Stimulated activated naive B cell treated with anti-CD40 and anti-IgM and Interleukin-4, amounts not matched to agents 10 μg/mL and 1 μg/mL and 100 μg/mL, for 72 hours (primary cell): ENCODE data around the gene COL5A2.

ENCODE experiments used
- ATAC-seq, 2 donors: fragments of 150-1000 bp; cut with Tn5 transposase; replicated peaks; 2 replicates each; pipeline ENCODE4 v1.10.0; 2021; ENCODE audit warnings: moderate library complexity in 1 of 2
- DNase-seq: peaks from one replicate; pipeline ENCODE4 v3.0.0; 2021
- H3K27ac Mint-ChIP-seq: one replicate; pipeline ENCODE4 v1.8.0; 2022; ENCODE audit warnings: mild to moderate bottlenecking, mixed read lengths
- H3K27me3 Mint-ChIP-seq, 2 donors: one replicate each; pipeline ENCODE4 v1.8.0; 2022; ENCODE audit warnings: mixed read lengths in 2 of 2
- H3K36me3 Mint-ChIP-seq, 2 donors: one replicate each; pipeline ENCODE4 v1.8.0; 2022; ENCODE audit warnings: mixed read lengths in 2 of 2, mild to moderate bottlenecking in 1 of 2
- H3K4me1 Mint-ChIP-seq, 2 donors: one replicate each; pipeline ENCODE4 v1.8.0; 2022; ENCODE audit warnings: mixed read lengths in 2 of 2, mild to moderate bottlenecking in 1 of 2
- H3K4me3 Mint-ChIP-seq, 2 donors: one replicate each; pipeline ENCODE4 v1.8.0; 2022; ENCODE audit warnings: mild to moderate bottlenecking in 2 of 2, mixed read lengths in 2 of 2, moderate library complexity in 1 of 2
- H3K9me3 Mint-ChIP-seq, 2 donors: one replicate each; pipeline ENCODE4 v1.8.0; 2022; ENCODE audit warnings: mixed read lengths in 2 of 2, mild to moderate bottlenecking in 1 of 2

The COL5A2 gene

DNA sequence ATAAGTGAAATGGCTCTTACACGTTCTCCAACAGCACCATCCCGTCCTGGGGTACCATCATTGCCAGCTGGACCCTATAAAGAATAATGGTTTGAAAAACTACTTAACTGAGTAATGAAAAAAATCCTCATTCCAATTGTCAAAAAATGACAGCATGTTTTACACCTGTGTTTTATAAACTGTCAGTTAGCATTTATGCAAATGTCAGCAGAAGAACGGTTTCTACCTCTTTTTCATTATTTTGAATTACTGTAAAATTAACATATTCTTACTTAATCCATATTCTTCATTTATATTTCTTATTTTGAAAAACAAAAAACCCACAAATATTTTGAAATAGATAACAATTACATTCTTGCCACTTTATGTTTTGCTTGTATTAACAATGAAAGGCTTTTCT, 131.4 kb downstream of the COL5A2 start:
- Mint-ChIP-seq H3K27ac (no peak overlapping the region), H3K27me3 (no peaks in the 10 kb centered on the region), H3K36me3 (no peaks in the 10 kb centered on the region), H3K9me3 (no peaks in the 10 kb centered on the region), H3K4me3 (no peak overlapping the region), H3K4me1 (no peaks in the 10 kb centered on the region)
- DNase-seq (no peak), ATAC-seq (no peak)

DNA sequence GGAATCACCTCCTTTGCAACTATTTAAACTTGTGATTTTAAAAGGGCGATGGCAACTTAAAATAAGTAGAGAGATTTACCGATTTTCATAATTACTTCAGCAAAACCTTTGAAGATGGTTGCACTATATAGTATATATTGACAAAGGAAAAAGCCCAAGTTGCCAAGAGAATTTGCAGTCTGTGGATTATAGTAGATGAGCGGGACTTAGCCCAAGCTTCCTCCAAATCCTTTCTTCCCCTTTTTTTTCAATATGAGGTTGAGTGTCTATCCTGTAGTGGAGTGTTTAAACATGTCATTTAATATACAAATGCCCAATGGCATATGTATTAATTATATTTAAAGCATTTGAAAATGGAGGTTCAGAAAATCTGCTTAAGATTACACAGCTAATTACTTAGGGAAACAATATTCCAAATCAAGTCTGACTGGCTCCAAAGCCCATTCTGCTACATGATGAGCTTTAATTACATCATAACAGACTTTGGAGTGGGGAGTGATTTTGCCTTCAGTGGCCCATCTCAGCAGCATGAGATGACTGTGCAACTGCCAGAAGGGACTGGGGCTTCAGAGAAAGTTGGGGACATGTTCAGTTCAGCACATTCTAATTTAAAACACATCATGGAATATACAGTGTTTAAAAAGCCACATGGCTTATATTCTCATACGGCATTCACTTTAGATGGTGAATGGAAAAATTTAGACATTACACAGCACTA, 132.2 kb downstream of the COL5A2 start:
- Mint-ChIP-seq H3K36me3 (no peaks in the 10 kb centered on the region), H3K27me3 (no peaks in the 10 kb centered on the region), H3K4me3 (no peak overlapping the region), H3K9me3 (no peaks in the 10 kb centered on the region), H3K27ac (no peak overlapping the region), H3K4me1 (no peaks in the 10 kb centered on the region)
- no peak for ATAC-seq
- DNase-seq, result no peak

DNA sequence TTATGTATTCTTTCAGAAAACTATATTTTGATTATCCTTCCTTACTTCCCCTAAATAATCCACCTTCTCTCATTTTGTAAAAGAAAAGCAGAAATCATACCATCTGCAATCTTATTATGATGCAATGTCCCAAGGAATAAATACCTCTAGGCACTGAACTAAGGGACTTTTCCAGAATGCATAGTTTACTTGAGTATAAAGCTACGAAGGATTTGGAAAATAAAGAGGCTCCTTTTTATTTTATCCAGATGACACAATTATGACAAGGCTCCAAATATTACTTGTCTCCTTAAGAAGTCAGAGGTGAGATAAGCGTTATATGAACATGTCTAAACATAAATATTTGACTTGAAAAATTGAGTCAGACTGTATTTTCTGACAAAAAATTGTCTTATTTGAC, 133.2 kb downstream of the COL5A2 start:
- ATAC-seq (no peak), DNase-seq (no peak)
- no peak overlapping the region for H3K27ac Mint-ChIP-seq
- H3K36me3 Mint-ChIP-seq, result no peaks in the 10 kb centered on the region
- H3K4me1 Mint-ChIP-seq, result no peaks in the 10 kb centered on the region
- H3K4me3 Mint-ChIP-seq, result no peak overlapping the region
- no peaks in the 10 kb centered on the region for H3K27me3 Mint-ChIP-seq
- H3K9me3 Mint-ChIP-seq, result no peaks in the 10 kb centered on the region

DNA sequence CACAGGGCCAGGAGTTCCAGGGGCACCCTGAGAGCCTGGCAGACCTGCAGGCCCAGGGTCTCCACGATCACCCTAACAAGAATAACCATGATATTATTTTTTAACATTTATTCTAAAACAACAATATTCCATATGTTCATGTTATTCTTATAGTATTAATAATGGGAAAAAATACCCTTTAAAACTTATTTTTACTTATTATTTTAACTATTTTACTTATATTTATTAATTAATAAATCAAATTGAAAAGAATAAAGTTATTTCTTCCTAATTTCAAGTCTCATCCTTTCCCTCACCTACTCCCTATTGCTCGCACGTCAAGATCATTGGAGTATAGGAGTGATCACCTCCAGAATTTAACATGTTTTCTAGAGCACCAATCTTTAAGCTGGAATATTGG, 133.7 kb downstream of the COL5A2 start:
- no peaks in the 10 kb centered on the region for H3K4me1 Mint-ChIP-seq

DNA sequence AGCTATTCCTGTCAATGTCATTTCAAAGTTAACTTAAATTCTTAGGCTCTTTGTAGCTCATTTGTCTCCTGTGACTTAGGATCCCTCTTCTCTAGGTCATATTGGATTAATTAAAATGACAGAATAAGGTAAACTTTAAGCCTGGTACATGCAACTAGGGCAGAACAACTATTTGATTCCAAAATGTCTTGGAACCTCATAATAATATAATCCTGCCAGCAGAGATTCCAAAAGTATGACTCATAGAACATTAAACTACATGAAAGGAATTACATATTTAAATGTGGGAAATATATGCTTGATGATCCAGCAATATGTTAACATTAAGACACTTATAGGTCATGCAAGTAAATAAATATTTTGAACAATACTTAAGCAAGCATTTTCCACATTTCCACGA, 142.0 kb downstream of the COL5A2 start:
- ATAC-seq, result no peak
- Mint-ChIP-seq H3K36me3 (no peaks in the 10 kb centered on the region), H3K4me1 (no peaks in the 10 kb centered on the region), H3K27me3 (no peaks in the 10 kb centered on the region), H3K9me3 (no peaks in the 10 kb centered on the region), H3K4me3 (no peak overlapping the region), H3K27ac (no peak overlapping the region)
- DNase-seq, result no peak

More for the DNA sequence above, 133.7 kb downstream of the COL5A2 start:
- no peaks in the 10 kb centered on the region for H3K9me3 Mint-ChIP-seq
- DNase-seq, result no peak
- no peaks in the 10 kb centered on the region for H3K36me3 Mint-ChIP-seq
- H3K4me3 Mint-ChIP-seq, result no peak overlapping the region
- no peaks in the 10 kb centered on the region for H3K27me3 Mint-ChIP-seq
- H3K27ac Mint-ChIP-seq, result no peak overlapping the region
- ATAC-seq, result no peak

DNA sequence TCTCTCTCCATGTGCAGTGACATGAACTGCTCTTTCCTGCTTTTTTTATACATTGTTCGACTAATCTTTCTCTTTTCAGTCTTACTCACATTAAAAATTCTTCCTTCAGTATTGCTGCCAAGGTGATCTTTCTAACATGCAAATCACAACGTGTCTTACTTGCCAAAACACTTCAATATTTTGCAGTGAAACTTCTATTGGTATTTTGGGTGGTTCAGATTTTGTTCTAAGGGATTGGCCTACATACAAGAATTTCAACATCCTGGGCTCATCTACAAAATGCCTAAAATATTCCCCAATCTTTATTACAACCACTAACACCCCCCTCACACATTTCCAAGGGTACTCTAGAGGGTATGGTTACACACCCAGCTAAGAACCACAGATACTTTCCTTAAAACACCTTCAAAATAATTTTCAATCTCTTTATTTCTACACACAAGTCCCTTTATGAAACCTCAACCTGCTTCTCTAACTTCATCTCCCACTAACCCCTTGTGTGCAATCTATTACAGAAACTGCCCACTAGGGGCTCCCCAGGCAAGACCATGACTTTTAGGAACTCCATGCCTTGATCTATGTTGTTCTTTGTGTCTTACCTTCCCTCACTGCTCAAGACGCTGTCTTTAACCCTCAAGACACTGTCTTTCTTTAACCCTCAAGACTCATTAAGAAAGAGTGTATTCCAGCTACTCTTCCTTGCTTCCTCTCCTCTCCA, 154.5 kb downstream of the COL5A2 start:
- Mint-ChIP-seq H3K27ac (no peak overlapping the region), H3K9me3 (no peaks in the 10 kb centered on the region), H3K36me3 (no peaks in the 10 kb centered on the region), H3K27me3 (no peaks in the 10 kb centered on the region), H3K4me1 (no peaks in the 10 kb centered on the region), H3K4me3 (no peak overlapping the region)
- DNase-seq (no peak), ATAC-seq (no peak)

DNA sequence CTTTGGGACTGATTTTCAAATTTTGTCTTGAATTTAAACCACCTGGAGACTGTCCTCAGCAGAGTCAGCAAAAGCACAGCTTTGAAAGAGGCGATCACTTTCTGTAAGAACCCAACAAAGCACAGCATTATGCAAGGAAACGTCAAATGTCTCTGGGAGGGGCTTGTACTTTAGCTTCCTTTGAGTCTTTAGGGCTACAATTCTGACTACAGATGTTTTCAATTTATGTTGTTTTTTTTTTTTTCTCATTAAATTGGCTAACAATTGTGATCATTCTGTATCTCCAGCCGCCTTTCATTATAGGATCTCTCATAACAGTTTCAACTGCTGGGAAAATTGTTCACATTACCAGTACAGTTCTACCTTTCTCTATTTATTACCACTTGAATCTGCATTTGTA, 157.1 kb downstream of the COL5A2 start:
- DNase-seq, result no peak
- no peaks in the 10 kb centered on the region for H3K9me3 Mint-ChIP-seq
- no peak for ATAC-seq
- H3K4me3 Mint-ChIP-seq, result no peak overlapping the region
- H3K36me3 Mint-ChIP-seq, result no peaks in the 10 kb centered on the region
- no peaks in the 10 kb centered on the region for H3K27me3 Mint-ChIP-seq
- H3K4me1 Mint-ChIP-seq, result no peaks in the 10 kb centered on the region
- H3K27ac Mint-ChIP-seq, result no peak overlapping the region

DNA sequence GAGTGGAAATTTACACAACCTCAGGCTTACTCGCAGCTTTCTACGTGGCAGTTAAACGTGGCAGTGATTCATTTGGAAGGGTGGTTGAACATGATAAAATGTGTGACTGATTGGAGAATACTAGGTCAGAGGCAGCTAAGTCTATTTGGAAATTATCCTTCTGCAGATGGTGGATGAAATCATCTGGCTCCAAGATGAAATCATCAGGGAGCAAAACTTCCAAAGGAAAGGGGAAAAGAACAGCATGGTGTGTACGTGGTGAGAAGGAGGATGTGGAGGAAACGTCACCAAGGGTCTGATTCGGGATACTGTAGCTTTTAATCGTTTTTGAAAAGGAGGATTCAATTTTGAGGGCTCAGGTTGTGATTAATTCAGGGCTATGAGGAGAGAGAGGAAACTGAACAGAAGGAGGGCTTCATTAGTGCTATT, 157.5 kb downstream of the COL5A2 start:
- DNase-seq (no peak), ATAC-seq (no peak)
- Mint-ChIP-seq H3K9me3 (no peaks in the 10 kb centered on the region), H3K27ac (no peak overlapping the region), H3K36me3 (no peaks in the 10 kb centered on the region), H3K4me3 (no peak overlapping the region), H3K4me1 (no peaks in the 10 kb centered on the region), H3K27me3 (no peaks in the 10 kb centered on the region)

DNA sequence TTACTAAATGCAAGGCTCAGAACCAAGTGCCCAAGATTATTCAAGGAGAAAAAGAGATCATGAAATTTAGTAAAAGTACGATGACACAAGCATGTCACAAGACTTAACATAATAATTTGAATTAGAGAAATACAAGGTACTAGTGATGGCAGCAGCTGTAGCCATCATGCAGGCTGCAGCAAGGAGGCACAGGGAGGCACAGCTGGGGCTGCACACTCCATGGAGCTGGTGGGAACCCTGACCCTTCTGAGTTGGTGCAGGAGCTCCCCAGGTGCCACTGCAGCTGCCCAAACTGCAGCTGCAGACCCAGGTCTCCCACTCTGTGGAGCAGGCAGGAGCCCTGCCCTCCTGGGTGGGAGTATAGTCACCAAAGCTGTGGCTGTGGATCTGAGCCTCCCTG, 159.4 kb downstream of the COL5A2 start:
- H3K36me3 Mint-ChIP-seq, result no peaks in the 10 kb centered on the region
- DNase-seq (no peak), ATAC-seq (no peak)
- H3K27ac Mint-ChIP-seq, result no peak overlapping the region
- H3K4me3 Mint-ChIP-seq, result no peak overlapping the region
- H3K27me3 Mint-ChIP-seq, result no peaks in the 10 kb centered on the region
- no peaks in the 10 kb centered on the region for H3K9me3 Mint-ChIP-seq
- no peaks in the 10 kb centered on the region for H3K4me1 Mint-ChIP-seq

DNA sequence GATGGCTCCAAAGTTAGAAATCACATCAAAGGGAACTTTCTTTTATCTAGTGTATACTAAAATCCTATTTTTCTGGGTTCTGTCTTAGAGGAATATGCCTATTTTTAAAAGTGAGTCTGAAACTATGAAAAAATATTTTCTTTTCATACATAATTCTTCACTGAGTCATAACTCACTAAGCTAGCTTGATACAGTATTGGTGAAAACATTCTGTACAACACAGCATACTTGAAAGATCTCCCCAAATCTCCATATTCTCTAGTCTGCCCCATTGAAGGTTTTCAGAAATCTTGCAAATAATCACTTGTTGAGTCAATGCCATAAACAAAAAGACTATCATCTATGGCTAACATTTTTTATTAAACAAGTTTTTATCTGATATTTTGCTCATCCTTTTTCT, 160.9 kb downstream of the COL5A2 start:
- Mint-ChIP-seq H3K9me3 (no peaks in the 10 kb centered on the region), H3K4me3 (no peak overlapping the region), H3K4me1 (no peaks in the 10 kb centered on the region), H3K27me3 (no peaks in the 10 kb centered on the region), H3K36me3 (no peaks in the 10 kb centered on the region), H3K27ac (no peak overlapping the region)
- ATAC-seq (no peak), DNase-seq (no peak)

DNA sequence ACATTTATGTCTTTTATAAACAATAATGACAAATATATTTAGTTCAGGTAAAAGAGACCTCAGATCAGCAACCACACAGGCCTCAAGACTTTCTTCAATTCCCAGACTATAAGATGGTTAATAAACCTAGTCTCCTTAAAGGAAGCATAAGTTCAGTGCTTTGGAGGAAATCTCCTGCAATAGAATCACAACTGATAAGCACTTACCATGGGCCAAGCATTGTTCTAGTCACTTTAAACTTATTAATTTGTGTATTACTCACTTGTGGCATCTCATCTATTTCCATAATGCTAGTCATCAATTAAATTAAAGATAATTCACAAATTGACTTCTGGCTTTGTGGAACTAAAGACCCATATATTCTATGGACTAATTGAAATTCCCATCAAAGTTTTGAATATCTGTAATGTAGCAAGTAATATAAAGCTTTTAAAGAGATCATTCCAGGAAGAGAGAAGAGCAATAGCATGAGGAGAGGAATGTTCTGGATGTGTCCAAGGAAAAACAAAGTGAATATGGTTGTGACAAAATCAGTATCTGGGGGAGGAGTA, 163.2 kb downstream of the COL5A2 start:
- H3K9me3 Mint-ChIP-seq, result no peaks in the 10 kb centered on the region
- no peak for DNase-seq
- ATAC-seq, result no peak
- no peaks in the 10 kb centered on the region for H3K27me3 Mint-ChIP-seq
- no peaks in the 10 kb centered on the region for H3K4me1 Mint-ChIP-seq
- no peak overlapping the region for H3K4me3 Mint-ChIP-seq
- H3K27ac Mint-ChIP-seq, result no peak overlapping the region
- H3K36me3 Mint-ChIP-seq, result no peaks in the 10 kb centered on the region

DNA sequence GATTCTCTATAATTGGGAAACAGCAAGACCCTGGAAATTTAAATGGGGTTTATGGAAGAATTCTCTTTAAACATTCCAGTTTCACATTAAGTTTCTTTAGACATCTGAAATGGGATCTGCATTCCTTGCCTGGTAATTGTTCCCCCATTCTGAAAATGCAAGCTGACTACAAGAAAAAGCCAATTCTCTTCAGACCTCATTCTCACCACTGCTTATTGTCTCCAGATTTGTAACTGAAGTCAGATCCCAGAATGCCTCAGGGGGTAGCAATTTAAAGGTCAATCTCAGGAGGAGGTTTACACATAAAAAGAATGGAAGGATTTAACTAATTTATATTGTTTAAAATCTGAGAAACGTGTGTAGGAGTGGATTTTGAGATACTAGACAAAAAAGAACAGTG, 164.2 kb downstream of the COL5A2 start:
- no peak for ATAC-seq
- no peaks in the 10 kb centered on the region for H3K4me1 Mint-ChIP-seq
- DNase-seq, result no peak
- no peaks in the 10 kb centered on the region for H3K9me3 Mint-ChIP-seq
- H3K4me3 Mint-ChIP-seq, result no peak overlapping the region
- H3K27ac Mint-ChIP-seq, result no peak overlapping the region
- H3K27me3 Mint-ChIP-seq, result no peaks in the 10 kb centered on the region
- H3K36me3 Mint-ChIP-seq, result no peaks in the 10 kb centered on the region

DNA sequence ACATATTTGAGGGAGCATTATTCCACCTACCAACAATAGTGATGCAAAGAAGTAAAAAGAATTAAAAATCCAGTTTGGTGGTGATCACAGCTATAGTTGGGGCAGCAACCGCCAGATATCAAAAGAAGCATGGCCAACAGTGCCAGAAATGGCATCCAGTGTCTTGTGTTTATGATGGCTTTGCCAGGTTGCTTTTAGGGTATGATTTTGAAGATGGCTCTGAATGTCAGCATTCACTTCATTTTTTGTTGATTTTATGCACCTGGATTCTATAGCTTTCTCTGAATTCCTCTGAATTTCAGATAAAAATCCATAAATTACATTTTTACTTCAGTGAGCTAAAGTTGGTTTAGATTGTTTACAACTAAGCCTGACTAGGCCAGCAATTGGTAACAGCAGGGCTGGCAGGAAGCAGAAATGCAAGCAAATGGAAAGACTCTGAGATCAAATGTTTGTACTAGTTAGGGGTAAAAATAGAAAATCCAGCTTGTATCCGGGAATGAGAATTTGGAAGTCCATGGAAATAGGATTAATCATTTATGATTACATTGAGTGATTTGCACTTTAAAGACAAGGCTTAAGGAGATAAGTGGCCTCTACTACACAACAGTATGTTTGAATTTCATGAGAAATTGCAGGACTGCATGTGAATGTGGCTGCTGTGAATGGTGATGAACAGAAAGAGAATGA, 165.0 kb downstream of the COL5A2 start:
- no peak overlapping the region for H3K4me3 Mint-ChIP-seq
- H3K27ac Mint-ChIP-seq, result no peak overlapping the region
- H3K9me3 Mint-ChIP-seq, result no peaks in the 10 kb centered on the region
- no peaks in the 10 kb centered on the region for H3K27me3 Mint-ChIP-seq
- no peaks in the 10 kb centered on the region for H3K4me1 Mint-ChIP-seq
- DNase-seq (no peak), ATAC-seq (no peak)
- H3K36me3 Mint-ChIP-seq, result no peaks in the 10 kb centered on the region

DNA sequence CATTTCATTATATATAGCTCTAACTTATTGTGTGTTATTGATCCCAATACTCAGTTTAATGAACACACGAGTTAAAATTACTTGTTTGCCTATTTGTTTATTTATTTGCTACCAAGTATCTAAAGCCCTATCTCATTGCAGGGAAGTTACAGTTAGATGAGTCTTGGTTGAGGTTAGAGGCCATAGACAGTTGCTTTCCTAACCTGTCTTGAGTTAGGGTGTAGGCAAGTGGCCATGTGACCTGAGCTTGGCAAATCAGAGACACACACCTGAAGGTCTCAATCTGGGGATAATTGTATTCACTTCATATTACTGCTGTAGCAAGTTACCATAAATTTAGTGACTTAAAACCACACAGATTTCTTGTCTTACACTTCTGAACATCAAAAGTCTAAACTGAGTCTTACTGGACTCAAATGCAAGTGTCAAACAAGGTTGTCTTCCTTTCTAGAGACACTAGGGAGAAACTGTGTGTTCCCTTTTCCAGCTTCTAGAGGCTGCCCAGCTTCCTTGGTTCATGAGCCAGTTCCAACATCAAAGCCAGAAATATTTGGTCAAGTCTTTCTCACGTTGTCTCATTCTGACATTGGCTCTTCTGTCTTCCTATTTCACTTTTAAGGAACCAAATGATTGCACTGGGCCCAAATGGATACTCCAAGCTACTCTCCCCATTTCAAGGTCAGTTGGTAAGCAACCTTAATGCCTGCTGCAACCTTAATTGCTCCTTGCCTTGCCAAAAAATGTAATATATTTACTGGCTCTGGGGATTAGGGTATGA, 165.7 kb downstream of the COL5A2 start:
- no peaks in the 10 kb centered on the region for H3K4me1 Mint-ChIP-seq
- DNase-seq, result no peak
- H3K36me3 Mint-ChIP-seq, result no peaks in the 10 kb centered on the region
- no peak overlapping the region for H3K4me3 Mint-ChIP-seq
- H3K27me3 Mint-ChIP-seq, result no peaks in the 10 kb centered on the region
- no peak for ATAC-seq
- no peak overlapping the region for H3K27ac Mint-ChIP-seq
- H3K9me3 Mint-ChIP-seq, result no peaks in the 10 kb centered on the region
